Endothelial cell of umbilical vein (primary cell): ENCODE measurements around the gene MALRD1. TPM values are rescaled to one million over a fixed set of nuclear protein-coding genes. Genes with fewer than 3 reads are reported as not detected.

Source experiments
- BruUV-seq: library from RNA; stranded (reverse); fragments of 400-500 nt; replicated peaks from 2 replicates; lab custom pipeline; 2021; lab: Mats Ljungman, UMichigan
- CTCF ChIA-PET: fragments of 300-600, 350-600 bp; sonication (Branson Sonifier 250); formaldehyde crosslinking; loops from one replicate; lab custom pipeline; 2021; ENCODE audit warnings: antibody characterized with exemption, inconsistent platforms; lab: Charles Lee
- POLR2A ChIA-PET: fragments of 300-600, 350-600 bp; sonication (Branson Sonifier 250); formaldehyde crosslinking; loops from one replicate; lab custom pipeline; 2021; ENCODE audit warnings: antibody characterized with exemption, inconsistent platforms; lab: Charles Lee
- DNase-seq: peaks from one replicate; pipeline ENCODE4 v3.0.0-alpha.2; 2011; ENCODE audit warnings: low read depth, low spot score
- FAIRE-seq: peaks from 2 replicates; lab custom pipeline; 2011; peaks lifted over from hg19 to GRCh38; lab: Jason Lieb, UNC
- H2AFZ ChIP-seq: 2 replicates; pipeline ENCODE4 v1.6.0; 2012; ENCODE audit warnings: low read depth, low read length, control low read depth, inconsistent platforms
- H3K27ac ChIP-seq: 2 replicates; pipeline ENCODE4 v1.5.1; 2011; ENCODE audit warnings: low read depth, mild to moderate bottlenecking, control low read depth, low read length, moderate library complexity; ENCODE audit not compliant: insufficient read depth
- H3K27me3 ChIP-seq, 2 experiments: 2 replicates each; pipeline versions ENCODE4 v1.6.0 to v1.6.1; 2011; ENCODE audit warnings: low read length in 2 of 2, mixed read lengths in 1 of 2; ENCODE audit not compliant: control insufficient read depth in 2 of 2, insufficient read depth in 2 of 2
- H3K36me3 ChIP-seq, 2 experiments: 2 replicates in 1 of 2; 3 replicates in 1 of 2; pipeline ENCODE4 v1.5.1; 2011; ENCODE audit warnings: low read length in 2 of 2, mild to moderate bottlenecking in 1 of 2, moderate library complexity in 1 of 2; ENCODE audit not compliant: control insufficient read depth in 2 of 2, insufficient read depth in 2 of 2; ENCODE audit errors: extremely low read depth in 1 of 2
- H3K4me1 ChIP-seq: 3 replicates; pipeline ENCODE4 v1.5.1; 2011; ENCODE audit warnings: mild to moderate bottlenecking, low read length; ENCODE audit not compliant: control insufficient read depth, insufficient read depth; ENCODE audit errors: extremely low read depth
- H3K4me2 ChIP-seq: 2 replicates; pipeline ENCODE4 v1.6.1; 2011; ENCODE audit warnings: low read length, control low read depth, mixed read lengths; ENCODE audit not compliant: insufficient read depth
- H3K4me3 ChIP-seq, 3 experiments: fragments of 200-600 bp in 1 of 3; sonication (generic), shearing (Covaris generic) in 1 of 3; replicated peaks in 1 of 3; 2 replicates each; pipeline ENCODE4 v1.5.1; 2011 to 2016; ENCODE audit warnings: control low read depth in 3 of 3, low read length in 3 of 3, mild to moderate bottlenecking in 2 of 3, inconsistent platforms in 1 of 3, low read depth in 1 of 3, moderate library complexity in 1 of 3; ENCODE audit not compliant: insufficient read depth in 1 of 3
- H3K79me2 ChIP-seq: 2 replicates; pipeline ENCODE4 v1.6.0; 2012; ENCODE audit warnings: low read length, inconsistent platforms; ENCODE audit not compliant: control insufficient read depth, insufficient read depth
- H3K9ac ChIP-seq: replicated peaks from 2 replicates; pipeline ENCODE3; 2011; ENCODE audit warnings: low read length, control low read depth; ENCODE audit not compliant: insufficient read depth; ENCODE audit errors: extremely low read depth
- H3K9me1 ChIP-seq: replicated peaks from 3 replicates; pipeline ENCODE4 v1.6.0; 2011; ENCODE audit warnings: mild to moderate bottlenecking, low read length; ENCODE audit not compliant: control insufficient read depth, insufficient read depth; ENCODE audit errors: extremely low read depth
- H3K9me3 ChIP-seq: replicated peaks from 2 replicates; pipeline ENCODE4 v1.5.1; 2012; ENCODE audit warnings: low read length, inconsistent platforms; ENCODE audit not compliant: control insufficient read depth, insufficient read depth
- H4K20me1 ChIP-seq: replicated peaks from 2 replicates; pipeline ENCODE3; 2011; ENCODE audit warnings: mild to moderate bottlenecking, low read length; ENCODE audit not compliant: control insufficient read depth, insufficient read depth; ENCODE audit errors: extremely low read depth
- CTCF ChIP-seq, 2 donors: IDR thresholded peaks; 1 replicate in 1 of 2; 2 replicates in 1 of 2; pipeline ENCODE4 v1.5.1; 2011; ENCODE audit warnings: low read length in 2 of 2, mild to moderate bottlenecking in 2 of 2, moderate library complexity in 2 of 2, control low read depth in 1 of 2, inconsistent platforms in 1 of 2, low read depth in 1 of 2; ENCODE audit not compliant: insufficient read depth in 1 of 2; ENCODE audit errors: extremely low read depth in 1 of 2
- EZH2 ChIP-seq: IDR thresholded peaks from 2 replicates; pipeline ENCODE4 v1.6.1; 2012; ENCODE audit warnings: borderline replicate concordance, low read depth, mild to moderate bottlenecking, moderate library complexity, low read length, inconsistent platforms; ENCODE audit not compliant: severe bottlenecking
- FOS ChIP-seq: IDR thresholded peaks from 2 replicates; pipeline ENCODE4 v1.6.1; 2011; ENCODE audit warnings: mild to moderate bottlenecking, low read length, moderate library complexity, borderline replicate concordance; ENCODE audit not compliant: insufficient read depth
- GATA2 ChIP-seq: IDR thresholded peaks from 2 replicates; pipeline ENCODE4 v1.7.0; 2011; ENCODE audit warnings: low read depth, mild to moderate bottlenecking, moderate library complexity, mixed read lengths, low read length; ENCODE audit not compliant: insufficient read length, insufficient read depth
- JUN ChIP-seq: IDR thresholded peaks from 2 replicates; pipeline ENCODE4 v1.6.1; 2011; ENCODE audit warnings: borderline replicate concordance, low read depth; ENCODE audit not compliant: insufficient read length, insufficient read depth
- MYC ChIP-seq: IDR thresholded peaks from one replicate; pipeline ENCODE4 v1.6.1; 2011; ENCODE audit warnings: mild to moderate bottlenecking, low read depth, low read length
- POLR2A ChIP-seq: IDR thresholded peaks from 2 replicates; pipeline ENCODE4 v1.6.1; 2012; ENCODE audit warnings: low read depth, mild to moderate bottlenecking, control low read depth, low read length
- POLR2AphosphoS5 ChIP-seq: IDR thresholded peaks from 2 replicates; pipeline ENCODE4 v1.6.1; 2012; ENCODE audit warnings: low read depth, mild to moderate bottlenecking, control low read depth, low read length, moderate library complexity; ENCODE audit not compliant: insufficient read depth
- dilution Hi-C: fragments of 300-500 bp; cut with MboI; formaldehyde crosslinking; loops from one replicate; pipeline ENCODE4 v1.15.0; 2019; ENCODE audit warnings: low sequenced_read_pairs; ENCODE audit not compliant: extremely low pct_ligation_motif_present
- intact Hi-C: fragments of 100-400 bp; cut with micrococcal nuclease; formaldehyde crosslinking; loops from one replicate; pipeline ENCODE4 v1.10.0; 2022
- polyA plus RNA-seq, 4 experiments: library from polyadenylated mRNA; depleted of rRNA in 3 of 4; stranded (reverse) in 3 of 4; unstranded in 1 of 4; fragments of >200 nt; gene quantifications; 2 replicates each; pipeline versions ENCODE4 v1.2.1 to v1.2.3, GENCODE V29; 2011 to 2012; ENCODE audit warnings: missing spikeins in 1 of 4
- total RNA-seq: library from RNA; stranded (reverse); gene quantifications from 2 replicates; pipeline ENCODE4 v1.2.3, GENCODE V29; 2021
- TF ChIP-seq, protein P1 (sequence below): IDR thresholded peaks from 2 replicates; pipeline ENCODE4 v1.6.1; 2011; ENCODE audit not compliant: insufficient read depth, insufficient read length

MALRD1 gene
- total and polyA plus RNA-seq, 2 donors (not counting 3 experiments of a cell fraction or from before 2014, with no cell fraction given) = not detected

DNA sequence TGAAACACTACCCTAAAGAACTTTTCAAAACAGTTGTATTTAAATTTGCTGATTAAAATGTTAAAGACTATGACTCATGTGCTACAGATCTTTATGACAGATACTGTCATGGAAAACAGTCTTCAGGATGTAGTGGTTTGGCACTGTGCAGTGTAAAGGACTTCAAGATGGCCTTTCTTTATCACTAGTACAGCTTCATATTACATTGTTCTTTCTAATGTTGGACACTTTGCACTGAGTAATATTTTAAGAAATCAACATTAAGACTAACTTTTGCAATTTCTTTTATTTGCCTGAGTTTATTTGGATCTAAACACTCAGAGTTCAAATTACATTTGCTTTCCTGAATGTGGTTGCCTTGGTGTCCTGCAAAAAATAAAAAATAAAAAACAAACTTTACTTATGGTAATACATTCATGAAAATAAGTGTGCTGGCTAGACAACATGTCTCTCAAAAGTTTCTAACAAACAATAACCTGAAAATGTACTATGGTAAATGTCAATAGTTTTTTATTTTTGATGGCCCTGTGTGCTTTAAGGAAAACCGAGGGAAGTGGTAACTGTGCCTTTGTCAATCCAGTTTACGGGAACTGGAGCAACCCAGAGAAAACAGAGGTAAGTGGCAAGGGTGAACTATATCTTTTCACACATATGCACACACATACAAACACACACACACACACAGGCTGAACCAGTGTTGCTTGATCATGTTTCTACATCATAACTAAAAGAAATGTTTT is 681.7 kb downstream of the MALRD1 start:
- Histone ChIP-seq H3K4me3 (no peak overlapping the region), H3K79me2 (no peaks in the 10 kb centered on the region), H3K36me3 (no peaks in the 10 kb centered on the region), H3K4me2 (no peak overlapping the region), H2AFZ (no peak overlapping the region), H3K9me3 (no peaks in the 10 kb centered on the region), H4K20me1 (no peaks in the 10 kb centered on the region), H3K9me1 (no peaks in the 10 kb centered on the region), H3K27me3 (no peaks in the 10 kb centered on the region), H3K27ac (no peak overlapping the region), H3K9ac (no peak overlapping the region), H3K4me1 (no peaks in the 10 kb centered on the region)
- no TSS peak for BruUV-seq
- intact Hi-C loops = no loop called here
- no peak for DNase-seq
- POLR2A ChIA-PET = no interaction called here
- dilution Hi-C loops = no loop called here
- CTCF ChIA-PET = no interaction called here
- no peak for FAIRE-seq
- no peak for TF ChIP-seq MYC
- no peak for TF ChIP-seq POLR2A
- TF ChIP-seq POLR2AphosphoS5 = no peak
- TF ChIP-seq EZH2 = no peak
- TF ChIP-seq JUN = no peak
- TF ChIP-seq FOS = no peak
- TF ChIP-seq, protein P1, sequence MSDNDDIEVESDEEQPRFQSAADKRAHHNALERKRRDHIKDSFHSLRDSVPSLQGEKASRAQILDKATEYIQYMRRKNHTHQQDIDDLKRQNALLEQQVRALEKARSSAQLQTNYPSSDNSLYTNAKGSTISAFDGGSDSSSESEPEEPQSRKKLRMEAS = no peak
- TF ChIP-seq GATA2 = no peak
- TF ChIP-seq CTCF (IDR thresholded peaks at IDR 0.05; ENCODE audit: extremely low read depth in 1 of 2, insufficient read depth in 1 of 2, low read depth in 1 of 2, low read length in 2 of 2) = no peak
